HepG2 (cell line): ENCODE results near the gene ZKSCAN1. TPM values are rescaled to one million over a fixed set of nuclear protein-coding genes. Genes with fewer than 3 reads are reported as not detected.
A peak's percentile ranks its signal among the peaks of the same experiment; 100 is the strongest.

Source experiments
- ARNT2 ChIP-seq: sonication (generic); formaldehyde crosslinking; IDR thresholded peaks from 2 replicates; pipeline ENCODE4 v1.8.0; 2022; ENCODE audit warnings: mild to moderate bottlenecking, low read depth, missing genetic modification reagents, moderate library complexity
- ETV5 ChIP-seq: IDR thresholded peaks from 2 replicates; pipeline ENCODE4 v1.6.1; 2018; ENCODE audit warnings: missing biosample characterization, missing genetic modification reagents, inconsistent platforms, borderline replicate concordance
- HHEX ChIP-seq: IDR thresholded peaks from 2 replicates; pipeline ENCODE4 v1.6.1; 2016; ENCODE audit warnings: control low read depth
- IRX3 ChIP-seq: sonication (generic); formaldehyde crosslinking; IDR thresholded peaks from 2 replicates; pipeline ENCODE4 v1.8.1; 2023; ENCODE audit warnings: mild to moderate bottlenecking, low read depth, missing genetic modification reagents, borderline replicate concordance
- KDM5B ChIP-seq: sonication (generic); formaldehyde crosslinking; IDR thresholded peaks from 2 replicates; pipeline ENCODE4 v1.4.0; 2020; ENCODE audit warnings: missing genetic modification reagents, mild to moderate bottlenecking, borderline replicate concordance
- MAFG ChIP-seq: sonication (generic); formaldehyde crosslinking; IDR thresholded peaks from 2 replicates; pipeline ENCODE4 v1.5.1; 2020; ENCODE audit warnings: mild to moderate bottlenecking, missing genetic modification reagents
- NCOA1 ChIP-seq: sonication (generic); formaldehyde crosslinking; IDR thresholded peaks from 2 replicates; pipeline ENCODE4 v1.9.0; 2021; ENCODE audit warnings: missing genetic modification reagents
- NFIC ChIP-seq: IDR thresholded peaks from 2 replicates; pipeline ENCODE4 v1.6.1; 2012; ENCODE audit warnings: mild to moderate bottlenecking, low read length, inconsistent platforms
- NFKBIZ ChIP-seq: IDR thresholded peaks from 2 replicates; pipeline ENCODE4 v1.6.1; 2018; ENCODE audit warnings: missing genetic modification reagents, missing compliant biosample characterization
- RBAK ChIP-seq: sonication (generic); formaldehyde crosslinking; IDR thresholded peaks from 2 replicates; pipeline ENCODE4 v1.5.1; 2020; ENCODE audit warnings: mild to moderate bottlenecking, missing genetic modification reagents
- RNF2 ChIP-seq: fragments of 450-650 bp; conservative IDR thresholded peaks from 2 replicates; pipeline ENCODE4 v1.6.1; 2016; ENCODE audit warnings: low read depth
- XBP1 ChIP-seq: sonication (generic); formaldehyde crosslinking; IDR thresholded peaks from 2 replicates; pipeline ENCODE4 v1.5.0; 2020; ENCODE audit warnings: missing genetic modification reagents
- ZBTB26 ChIP-seq: IDR thresholded peaks from 2 replicates; pipeline ENCODE4 v1.6.1; 2016; ENCODE audit warnings: missing compliant biosample characterization, missing genetic modification reagents, borderline replicate concordance
- ZFAT ChIP-seq: sonication (generic); formaldehyde crosslinking; conservative IDR thresholded peaks from 2 replicates; pipeline ENCODE4 v1.8.1; 2023; ENCODE audit warnings: missing genetic modification reagents, inconsistent platforms
- ZHX1 ChIP-seq: sonication (generic); formaldehyde crosslinking; IDR thresholded peaks from 2 replicates; pipeline ENCODE4 v1.8.1; 2022; ENCODE audit warnings: low read depth, mild to moderate bottlenecking, missing genetic modification reagents
- ZNF160 ChIP-seq: sonication (generic); formaldehyde crosslinking; IDR thresholded peaks from 2 replicates; pipeline ENCODE4 v1.8.0; 2022; ENCODE audit warnings: mild to moderate bottlenecking, inconsistent platforms, missing genetic modification reagents
- ZNF34 ChIP-seq: sonication (generic); formaldehyde crosslinking; IDR thresholded peaks from 2 replicates; pipeline ENCODE4 v1.4.0; 2020; ENCODE audit warnings: mild to moderate bottlenecking, missing genetic modification reagents, borderline replicate concordance
- ZNF501 ChIP-seq: sonication (generic); formaldehyde crosslinking; IDR thresholded peaks from 2 replicates; pipeline ENCODE4 v1.5.1; 2020; ENCODE audit warnings: mild to moderate bottlenecking, moderate library complexity, missing genetic modification reagents
- ZSCAN21 ChIP-seq: sonication (generic); formaldehyde crosslinking; IDR thresholded peaks from 2 replicates; pipeline ENCODE4 v1.8.0; 2022; ENCODE audit warnings: mild to moderate bottlenecking, missing genetic modification reagents, moderate library complexity, borderline replicate concordance
- polyA plus RNA-seq, 8 experiments: library from polyadenylated mRNA; depleted of rRNA in 3 of 8; stranded (reverse) in 7 of 8; unstranded in 1 of 8; fragments of >200 nt; fragmentation: Illumina TruSeq in 4 of 8; extraction: Trizol in 4 of 8; gene quantifications; 2 replicates each; pipeline versions ENCODE4 v1.2.1 to v1.2.3, GENCODE V29; 2011 to 2016; ENCODE audit warnings: low read depth in 4 of 8, missing spikeins in 1 of 8, mixed read lengths in 1 of 8; ENCODE audit not compliant: insufficient read depth in 1 of 8
- total RNA-seq, 5 experiments: library from RNA; depleted of rRNA; stranded (reverse); fragments of >200 nt; fragmentation: Illumina TruSeq; extraction: Trizol; gene quantifications; 2 replicates each; pipeline ENCODE4 v1.2.3, GENCODE V29; 2016; ENCODE audit warnings: low read depth in 1 of 5
- TF ChIP-seq, protein P1 (sequence below): IDR thresholded peaks from 2 replicates; pipeline ENCODE4 v1.6.1; 2016; ENCODE audit warnings: low read depth, missing genetic modification reagents, missing compliant biosample characterization

Gene ZKSCAN1
- total and polyA plus RNA-seq, 2 of the 13 experiments (the other 11 are each of a cell fraction or from before 2014, with no cell fraction given): 46.4 to 60.6 TPM

DNA sequence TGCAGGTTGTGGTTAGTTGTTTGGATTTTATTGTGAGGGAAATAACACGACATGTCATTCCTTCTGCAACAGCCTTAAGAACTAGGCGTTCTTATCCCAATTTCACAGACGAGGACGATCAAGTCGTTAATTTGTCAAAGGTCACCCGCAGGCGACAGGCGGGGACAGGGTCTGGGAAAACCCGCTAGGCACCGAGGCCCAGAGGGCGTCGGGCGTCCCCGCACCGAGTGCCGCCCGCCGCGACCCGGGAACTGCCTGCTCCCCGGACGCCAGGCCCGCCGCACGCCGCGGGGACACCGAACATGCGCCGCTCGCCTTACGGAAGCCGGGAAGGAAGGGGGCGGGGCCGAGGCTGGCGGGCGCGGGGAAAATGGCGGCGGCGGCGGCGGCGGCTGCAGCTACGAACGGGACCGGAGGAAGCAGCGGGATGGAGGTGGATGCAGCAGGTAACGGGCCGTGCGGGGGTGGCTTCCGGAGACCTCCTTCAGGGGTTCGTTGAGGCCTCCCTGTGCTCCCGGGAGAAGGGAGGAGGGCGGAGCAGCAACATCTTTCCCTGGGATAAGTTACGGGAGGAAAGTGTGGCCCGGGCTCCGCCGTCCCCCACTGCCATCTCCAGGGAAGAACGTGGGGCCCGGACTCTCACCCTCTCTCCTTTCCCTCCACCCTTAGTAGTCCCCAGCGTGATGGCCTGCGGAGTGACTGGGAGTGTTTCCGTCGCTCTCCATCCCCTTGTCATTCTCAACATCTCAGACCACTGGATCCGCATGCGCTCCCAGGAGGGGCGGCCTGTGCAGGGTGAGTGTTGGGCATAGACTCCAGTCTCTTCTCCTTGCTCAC, 73.4 kb downstream of the ZKSCAN1 start, which contains the start of gene COPS6 (continued):
- TF ChIP-seq IRX3 (CRISPR knock-in tag) (0 out of 2 replicates have a peak, but pooled peaks have one; percentile 91), NFIC (no peak), ZNF501 (CRISPR knock-in tag) (peak; percentile 85), MAFG (CRISPR knock-in tag) (no peak), ZNF34 (CRISPR knock-in tag) (peak; percentile 96; the same call in 1 of the 2 replicates), ZNF160 (CRISPR knock-in tag) (peak; percentile 75; the same call in 1 of the 2 replicates), ZBTB26 (CRISPR knock-in tag) (0 out of 2 replicates have a peak, but pooled peaks have one; percentile 59), NFKBIZ (CRISPR knock-in tag) (peak; percentile 42; the same call in 1 of the 2 replicates), ZFAT (no peak), RNF2 (peak; percentile 99), HHEX (CRISPR knock-in tag) (no peak), ZHX1 (peak; percentile 93), ZSCAN21 (CRISPR knock-in tag) (peak; percentile 99), KDM5B (CRISPR knock-in tag) (peak; percentile 97), ARNT2 (CRISPR knock-in tag) (peak; percentile 95), RBAK (CRISPR knock-in tag) (no peak), NCOA1 (peak; percentile 79; the same call in 1 of the 2 replicates), XBP1 (CRISPR knock-in tag) (peak; percentile 38; the same call in 1 of the 2 replicates), ETV5 (CRISPR knock-in tag) (peak; percentile 58)
- TF ChIP-seq, protein P1, sequence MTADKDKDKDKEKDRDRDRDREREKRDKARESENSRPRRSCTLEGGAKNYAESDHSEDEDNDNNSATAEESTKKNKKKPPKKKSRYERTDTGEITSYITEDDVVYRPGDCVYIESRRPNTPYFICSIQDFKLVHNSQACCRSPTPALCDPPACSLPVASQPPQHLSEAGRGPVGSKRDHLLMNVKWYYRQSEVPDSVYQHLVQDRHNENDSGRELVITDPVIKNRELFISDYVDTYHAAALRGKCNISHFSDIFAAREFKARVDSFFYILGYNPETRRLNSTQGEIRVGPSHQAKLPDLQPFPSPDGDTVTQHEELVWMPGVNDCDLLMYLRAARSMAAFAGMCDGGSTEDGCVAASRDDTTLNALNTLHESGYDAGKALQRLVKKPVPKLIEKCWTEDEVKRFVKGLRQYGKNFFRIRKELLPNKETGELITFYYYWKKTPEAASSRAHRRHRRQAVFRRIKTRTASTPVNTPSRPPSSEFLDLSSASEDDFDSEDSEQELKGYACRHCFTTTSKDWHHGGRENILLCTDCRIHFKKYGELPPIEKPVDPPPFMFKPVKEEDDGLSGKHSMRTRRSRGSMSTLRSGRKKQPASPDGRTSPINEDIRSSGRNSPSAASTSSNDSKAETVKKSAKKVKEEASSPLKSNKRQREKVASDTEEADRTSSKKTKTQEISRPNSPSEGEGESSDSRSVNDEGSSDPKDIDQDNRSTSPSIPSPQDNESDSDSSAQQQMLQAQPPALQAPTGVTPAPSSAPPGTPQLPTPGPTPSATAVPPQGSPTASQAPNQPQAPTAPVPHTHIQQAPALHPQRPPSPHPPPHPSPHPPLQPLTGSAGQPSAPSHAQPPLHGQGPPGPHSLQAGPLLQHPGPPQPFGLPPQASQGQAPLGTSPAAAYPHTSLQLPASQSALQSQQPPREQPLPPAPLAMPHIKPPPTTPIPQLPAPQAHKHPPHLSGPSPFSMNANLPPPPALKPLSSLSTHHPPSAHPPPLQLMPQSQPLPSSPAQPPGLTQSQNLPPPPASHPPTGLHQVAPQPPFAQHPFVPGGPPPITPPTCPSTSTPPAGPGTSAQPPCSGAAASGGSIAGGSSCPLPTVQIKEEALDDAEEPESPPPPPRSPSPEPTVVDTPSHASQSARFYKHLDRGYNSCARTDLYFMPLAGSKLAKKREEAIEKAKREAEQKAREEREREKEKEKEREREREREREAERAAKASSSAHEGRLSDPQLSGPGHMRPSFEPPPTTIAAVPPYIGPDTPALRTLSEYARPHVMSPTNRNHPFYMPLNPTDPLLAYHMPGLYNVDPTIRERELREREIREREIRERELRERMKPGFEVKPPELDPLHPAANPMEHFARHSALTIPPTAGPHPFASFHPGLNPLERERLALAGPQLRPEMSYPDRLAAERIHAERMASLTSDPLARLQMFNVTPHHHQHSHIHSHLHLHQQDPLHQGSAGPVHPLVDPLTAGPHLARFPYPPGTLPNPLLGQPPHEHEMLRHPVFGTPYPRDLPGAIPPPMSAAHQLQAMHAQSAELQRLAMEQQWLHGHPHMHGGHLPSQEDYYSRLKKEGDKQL (CRISPR knock-in tag): no peak
